OCI-LY1 (cell line): ENCODE measurements around the gene PTPRA.

Experiments used
- EZH2 ChIP-seq: fragments of 200-600 bp; sonication (generic), shearing (Covaris generic); IDR thresholded peaks from 2 replicates; pipeline ENCODE4 v1.8.0; 2017; ENCODE audit warnings: borderline replicate concordance, mixed run types, mild to moderate bottlenecking, antibody characterized with exemption, low read length, moderate library complexity, mixed read lengths
- TF ChIP-seq, protein P1 (sequence below): fragments of 200-600 bp; sonication (generic), shearing (Covaris generic); IDR thresholded peaks from 2 replicates; pipeline ENCODE4 v1.5.1; 2017; ENCODE audit warnings: mild to moderate bottlenecking, antibody characterized with exemption, low read length, moderate library complexity, mixed read lengths

DNA sequence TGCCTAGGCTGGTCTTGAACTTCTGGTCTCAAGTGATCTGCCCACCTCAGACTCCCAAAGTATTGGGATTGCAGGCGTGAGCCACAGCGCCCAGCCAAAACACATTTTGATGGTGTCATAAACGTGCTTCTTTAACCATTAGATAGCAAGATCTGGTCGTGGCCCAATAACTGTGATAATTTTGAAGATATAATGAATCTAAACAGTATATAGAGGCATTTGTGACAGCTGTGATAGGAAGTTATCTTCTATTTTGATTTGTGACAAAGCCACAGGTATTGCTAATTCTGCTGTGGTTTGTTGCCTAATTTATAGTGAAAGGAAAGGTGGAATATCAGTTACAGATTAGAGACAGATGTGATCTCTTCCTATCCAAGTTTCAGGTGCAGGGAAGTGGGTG lies 197.4 kb downstream of the PTPRA start:
- TF ChIP-seq, protein P1, sequence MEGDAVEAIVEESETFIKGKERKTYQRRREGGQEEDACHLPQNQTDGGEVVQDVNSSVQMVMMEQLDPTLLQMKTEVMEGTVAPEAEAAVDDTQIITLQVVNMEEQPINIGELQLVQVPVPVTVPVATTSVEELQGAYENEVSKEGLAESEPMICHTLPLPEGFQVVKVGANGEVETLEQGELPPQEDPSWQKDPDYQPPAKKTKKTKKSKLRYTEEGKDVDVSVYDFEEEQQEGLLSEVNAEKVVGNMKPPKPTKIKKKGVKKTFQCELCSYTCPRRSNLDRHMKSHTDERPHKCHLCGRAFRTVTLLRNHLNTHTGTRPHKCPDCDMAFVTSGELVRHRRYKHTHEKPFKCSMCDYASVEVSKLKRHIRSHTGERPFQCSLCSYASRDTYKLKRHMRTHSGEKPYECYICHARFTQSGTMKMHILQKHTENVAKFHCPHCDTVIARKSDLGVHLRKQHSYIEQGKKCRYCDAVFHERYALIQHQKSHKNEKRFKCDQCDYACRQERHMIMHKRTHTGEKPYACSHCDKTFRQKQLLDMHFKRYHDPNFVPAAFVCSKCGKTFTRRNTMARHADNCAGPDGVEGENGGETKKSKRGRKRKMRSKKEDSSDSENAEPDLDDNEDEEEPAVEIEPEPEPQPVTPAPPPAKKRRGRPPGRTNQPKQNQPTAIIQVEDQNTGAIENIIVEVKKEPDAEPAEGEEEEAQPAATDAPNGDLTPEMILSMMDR, result no peak
- TF ChIP-seq EZH2, result no peak
